HG02571 (cell line): ENCODE measurements around the gene DPH1.
"Not testable (repeated sequence)": the region's sequence is repeated elsewhere in the genome, so short reads cannot be mapped to it uniquely, and the experiment has no call there.

Experiments
- ATAC-seq: cut with Tn5 transposase; IDR thresholded peaks from one replicate; pipeline ENCODE4 v1.9.1; 2021; ENCODE audit warnings: mild to moderate bottlenecking, moderate library complexity; ENCODE audit not compliant: unreplicated experiment

The DPH1 gene

DNA sequence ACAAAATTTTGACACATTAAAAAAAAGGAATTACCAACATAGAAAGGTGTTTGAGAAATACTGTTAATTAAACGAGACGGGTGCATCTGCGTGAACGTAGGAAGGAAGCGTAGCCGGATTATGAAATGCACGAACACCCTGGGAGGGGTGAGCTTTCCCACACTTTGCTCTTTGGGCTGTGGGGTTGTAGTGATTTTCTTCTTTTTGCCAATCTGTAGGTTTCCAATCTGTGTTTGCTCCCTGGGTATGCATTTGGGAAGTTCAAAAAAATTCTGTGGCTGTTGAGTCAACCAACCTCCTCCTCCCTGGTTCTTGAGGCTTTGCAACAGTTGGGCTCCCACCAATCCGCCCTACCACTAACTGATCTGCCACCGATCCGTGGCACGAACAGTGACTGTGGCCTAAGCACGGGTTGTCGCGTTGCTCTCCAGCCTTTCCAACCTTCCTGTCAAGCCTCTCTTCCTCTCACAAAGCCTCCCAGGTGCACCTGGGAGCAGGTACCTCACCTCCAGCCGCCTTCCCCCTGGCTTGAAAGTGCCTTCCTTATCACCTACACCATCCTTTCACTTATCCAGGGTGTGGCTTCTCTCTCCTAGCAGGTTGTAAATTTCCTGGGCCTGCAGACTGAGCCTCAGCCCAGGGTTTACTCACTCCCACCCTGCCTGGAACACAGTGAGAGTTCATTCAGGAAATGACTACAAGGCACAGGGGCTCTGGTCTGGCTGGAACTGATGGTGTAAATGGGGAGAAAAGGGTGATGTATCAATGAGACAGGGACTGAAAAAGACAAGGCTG, 21.4 kb upstream of the DPH1 start:
- ATAC-seq, result no peak

DNA sequence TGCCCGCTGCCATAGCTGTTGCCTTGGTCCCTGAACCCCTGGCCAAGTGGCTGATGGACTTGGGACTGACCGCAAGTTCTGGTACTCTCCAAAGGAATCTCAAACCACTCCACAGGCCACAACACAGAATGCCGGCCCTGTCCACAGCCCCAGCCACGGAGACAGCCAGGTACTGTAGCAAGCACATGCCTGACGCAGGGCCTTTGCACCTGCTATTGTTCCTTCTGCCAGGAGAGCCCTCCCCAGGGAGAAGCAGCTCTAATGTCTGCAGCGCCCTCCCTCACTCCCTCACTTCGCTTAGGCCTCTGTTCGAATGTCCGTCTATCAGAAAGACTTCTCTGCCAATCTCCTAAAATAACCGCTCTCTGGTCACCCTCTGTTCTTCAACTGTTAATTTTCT, 20.2 kb upstream of the DPH1 start:
- no peak for ATAC-seq

DNA sequence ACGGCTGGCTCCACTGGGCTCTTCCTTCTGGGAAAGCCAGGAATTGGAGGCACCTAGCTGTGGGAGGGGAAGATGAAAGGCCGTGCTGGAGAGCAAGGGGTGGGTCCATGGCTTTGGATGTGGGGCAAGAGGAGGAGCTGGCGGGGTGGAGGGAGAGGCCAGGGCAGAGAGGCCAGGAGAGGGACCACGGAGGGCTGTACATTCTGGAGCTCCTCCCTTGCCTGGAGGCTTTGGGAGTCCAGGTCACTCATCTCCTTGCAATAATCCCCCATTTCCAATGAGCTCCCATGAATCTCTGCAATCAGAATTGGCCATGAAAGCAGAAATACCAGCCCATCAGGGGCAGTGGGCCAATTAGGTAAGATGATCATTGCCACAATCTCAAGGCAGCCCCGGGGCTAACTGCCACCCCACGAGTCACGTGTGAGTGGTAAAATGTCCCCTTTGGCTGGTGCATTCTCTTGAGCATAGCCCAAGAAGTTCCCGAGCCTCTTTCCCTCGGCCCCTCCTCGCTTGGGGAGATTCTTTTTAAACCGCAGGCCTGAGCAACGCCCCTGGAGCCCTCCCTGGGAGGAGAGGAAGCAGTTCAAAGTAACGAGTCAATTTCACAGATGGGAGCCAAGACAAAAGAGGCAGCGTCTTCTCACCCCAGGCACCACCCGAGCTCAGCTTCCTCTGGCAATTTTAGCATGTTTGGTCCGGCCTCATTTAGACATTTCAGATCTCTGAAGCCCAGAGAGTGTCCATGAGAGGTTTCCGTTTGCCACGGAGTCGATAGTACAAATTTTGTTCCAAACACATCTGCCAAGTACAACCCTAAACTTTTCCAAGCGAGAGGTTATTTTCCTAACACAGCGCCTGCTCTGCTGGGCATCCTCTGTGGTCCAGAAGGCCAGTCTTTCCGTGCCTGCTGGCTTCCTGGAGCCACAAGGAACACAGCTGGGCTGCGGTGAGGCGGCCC, 18.3 kb upstream of the DPH1 start:
- no peak for ATAC-seq

DNA sequence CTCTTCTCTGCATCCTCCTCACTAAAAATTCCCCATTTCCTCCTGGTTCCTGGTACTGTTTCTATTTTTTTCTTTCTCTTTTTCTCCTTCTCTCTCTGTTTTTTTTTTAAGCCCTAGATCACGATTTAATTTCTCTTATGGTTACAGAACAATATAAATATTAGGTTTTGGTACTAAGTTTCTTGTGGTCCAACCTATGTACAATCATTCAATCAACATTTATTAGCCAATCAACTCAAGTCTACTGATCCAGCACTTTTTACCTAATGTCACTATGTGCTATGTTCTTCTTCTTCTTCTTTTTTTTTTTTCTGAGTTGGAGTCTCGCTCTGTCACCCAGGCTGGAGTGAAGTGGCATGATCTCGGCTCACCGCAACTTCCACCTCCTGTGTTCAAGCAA, 17.5 kb upstream of the DPH1 start:
- no peak for ATAC-seq

DNA sequence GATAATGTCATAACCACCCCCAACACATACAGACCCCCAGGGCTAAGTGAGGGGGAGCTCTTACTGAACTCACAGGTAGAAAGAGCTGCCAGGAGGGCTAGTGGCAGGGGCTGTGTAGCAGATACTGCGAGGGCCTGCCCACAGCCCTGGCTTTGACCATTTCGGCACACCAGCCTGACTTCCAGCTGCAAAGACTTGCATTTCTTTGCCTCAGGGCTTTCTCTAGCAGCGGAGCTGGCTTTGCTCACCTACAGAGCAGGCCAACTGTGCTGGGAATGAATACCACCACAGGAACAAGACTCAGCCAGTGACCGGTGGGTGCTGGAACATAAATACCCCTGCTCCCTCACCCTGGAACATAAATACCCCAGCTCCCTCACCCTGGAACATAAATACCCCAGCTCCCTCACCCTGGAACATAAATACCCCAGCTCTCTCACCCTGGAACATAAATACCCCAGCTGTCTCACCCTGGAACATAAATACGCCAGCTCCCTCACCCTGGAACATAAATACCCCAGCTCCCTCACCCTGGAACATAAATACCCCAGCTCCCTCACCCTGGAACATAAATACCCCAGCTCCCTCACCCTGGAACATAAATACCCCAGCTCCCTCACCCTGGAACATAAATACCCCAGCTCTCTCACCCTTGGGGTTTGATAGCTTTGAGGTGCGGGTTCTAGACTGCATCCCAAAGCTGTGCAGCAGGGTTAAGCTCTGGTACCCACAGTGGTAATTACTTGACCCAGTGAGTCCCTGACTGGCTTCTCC, 16.5 kb upstream of the DPH1 start:
- ATAC-seq, result not testable (repeated sequence)

DNA sequence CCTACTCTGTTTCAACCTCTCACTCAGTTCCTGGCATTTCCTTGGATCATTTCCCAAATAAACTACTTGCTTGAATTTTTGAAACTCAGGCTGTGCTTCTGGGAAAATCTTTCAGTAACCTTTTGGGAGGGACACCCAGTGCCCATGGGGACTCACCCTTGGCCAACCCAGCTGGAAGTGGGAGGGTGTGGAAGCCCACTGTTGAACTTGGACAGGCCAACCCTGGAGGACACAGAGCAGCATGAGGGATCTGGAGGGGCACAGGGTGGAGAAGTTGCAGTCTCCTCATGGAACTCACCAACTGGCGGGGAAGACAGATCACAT, 16.0 kb upstream of the DPH1 start:
- ATAC-seq, result no peak

DNA sequence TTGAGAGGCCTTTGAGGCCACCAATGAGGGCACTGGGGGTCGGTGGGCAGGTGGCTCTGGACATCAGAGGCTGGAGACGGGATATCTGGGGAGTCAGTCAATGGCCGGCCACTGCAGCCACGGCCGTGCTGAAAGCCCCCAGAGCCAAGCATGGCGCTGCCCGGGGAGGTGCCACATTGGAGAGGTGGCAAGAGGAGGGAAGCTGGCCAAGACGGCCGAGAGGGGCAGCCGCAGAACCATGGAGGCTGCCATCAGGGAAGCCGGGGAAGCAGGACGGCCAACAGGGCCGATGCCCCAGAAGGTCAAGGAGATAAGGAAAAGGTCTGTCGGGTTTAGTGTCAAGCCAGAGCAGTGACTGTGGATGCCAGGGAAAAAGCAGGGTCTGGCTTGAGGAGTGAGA, 14.6 kb upstream of the DPH1 start:
- no peak for ATAC-seq

DNA sequence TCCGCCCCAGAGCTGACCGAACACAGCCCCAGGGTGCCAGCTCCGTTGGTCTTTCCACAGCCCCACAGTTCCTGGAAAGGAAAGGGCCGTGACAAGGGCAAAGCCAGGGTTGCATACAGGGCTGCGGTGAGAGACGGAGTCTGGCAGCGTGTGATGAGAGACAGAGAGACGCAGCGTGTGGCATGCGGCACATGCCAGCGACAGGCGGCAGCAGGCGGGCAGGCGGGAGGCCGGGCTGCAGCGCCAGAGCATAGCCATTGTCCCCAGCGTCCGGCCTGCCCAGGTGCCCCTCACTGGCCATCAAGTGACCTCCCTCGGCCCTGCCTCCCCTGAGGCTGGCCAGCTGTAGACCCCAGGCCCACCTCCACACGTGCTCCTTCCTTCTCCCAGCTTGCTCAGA, 13.5 kb upstream of the DPH1 start:
- no peak for ATAC-seq

DNA sequence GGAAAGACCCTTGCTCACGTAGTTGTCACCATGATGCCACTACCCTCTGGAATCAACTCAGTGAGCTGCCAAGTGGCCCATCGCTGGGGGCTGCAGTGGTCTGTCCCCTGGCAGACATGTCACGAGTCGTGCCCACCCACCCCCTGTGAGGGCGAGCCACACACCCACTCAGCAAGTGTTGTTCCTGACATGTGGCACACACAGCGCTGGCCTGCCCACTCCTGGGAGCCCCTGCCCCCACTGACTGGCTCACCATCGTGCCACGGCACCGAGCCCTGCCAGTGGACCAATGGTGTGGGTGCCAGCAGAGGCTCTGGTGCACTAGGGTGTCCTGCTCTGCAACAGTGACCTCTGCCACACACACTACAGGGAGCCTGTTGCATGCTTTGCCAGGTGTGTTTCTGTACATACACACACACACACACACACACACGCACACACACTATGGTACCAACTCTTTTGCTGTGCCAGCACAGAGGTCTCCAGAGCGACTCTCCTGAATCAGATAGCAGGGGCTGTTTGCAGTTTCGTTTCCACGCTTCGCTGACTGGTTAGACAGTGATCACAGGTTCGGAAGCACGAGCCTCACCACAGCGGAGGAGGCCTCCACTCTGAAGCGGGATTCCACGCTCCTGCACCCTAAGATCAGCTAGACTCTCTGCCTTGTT, 12.5 kb upstream of the DPH1 start:
- ATAC-seq, result no peak

DNA sequence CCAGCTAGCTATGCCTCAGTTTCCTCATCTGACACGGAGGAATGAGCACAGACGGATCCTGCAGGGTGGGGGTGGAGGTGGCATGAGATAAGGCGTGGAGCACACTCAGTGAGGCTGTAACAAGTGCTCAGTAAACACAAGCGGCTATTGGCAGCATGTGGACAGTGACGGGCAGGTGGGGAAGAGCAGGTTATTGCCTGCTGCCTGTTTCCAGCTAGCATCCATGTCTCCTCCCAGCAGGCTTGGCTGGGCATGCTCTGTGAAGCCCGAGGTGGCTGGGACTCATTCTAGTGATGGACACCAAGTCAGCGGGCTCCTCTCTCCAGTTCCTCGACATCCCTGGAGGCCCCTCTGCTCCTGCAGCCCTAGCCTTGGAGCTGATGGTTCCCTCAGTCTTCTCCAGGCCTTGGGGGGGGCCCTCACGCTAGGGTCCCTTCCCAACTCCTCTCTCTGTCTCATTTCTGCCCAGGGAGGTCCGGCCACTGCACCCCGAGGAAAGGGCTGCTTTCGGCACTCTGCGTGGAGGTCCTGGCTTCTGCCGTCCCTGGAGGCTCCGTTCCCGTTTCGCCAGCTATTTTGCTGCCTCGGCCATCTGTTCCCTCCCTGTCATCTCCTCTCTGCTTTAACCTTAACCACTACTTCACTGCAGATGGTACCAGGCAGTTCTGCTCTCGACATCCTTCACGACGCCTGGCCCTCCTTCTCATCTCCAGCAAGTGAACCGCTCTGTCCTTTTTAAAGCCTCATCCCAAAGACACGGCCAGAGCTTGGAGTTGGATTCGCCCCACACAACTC, 11.0 kb upstream of the DPH1 start:
- no peak for ATAC-seq

DNA sequence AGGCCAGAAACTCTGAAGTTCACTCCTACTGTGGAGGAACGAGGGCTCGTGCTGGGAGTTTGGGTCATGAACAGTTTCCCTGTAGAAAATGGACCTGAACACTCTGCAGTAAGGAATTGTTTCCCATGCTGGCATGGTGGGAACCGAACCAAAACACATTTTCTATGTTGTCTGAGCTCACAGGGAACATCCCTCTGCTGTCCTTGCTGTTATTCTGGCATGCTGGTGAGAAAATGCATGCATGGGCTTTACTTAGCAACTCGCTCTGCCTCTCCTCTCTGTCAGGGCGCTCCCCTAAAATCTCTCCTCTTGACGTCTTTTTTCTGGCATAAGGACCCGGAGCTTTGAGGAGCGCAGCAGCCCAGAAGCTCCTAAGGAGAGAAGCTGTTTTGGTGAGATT, 10.2 kb upstream of the DPH1 start:
- ATAC-seq, result no peak

DNA sequence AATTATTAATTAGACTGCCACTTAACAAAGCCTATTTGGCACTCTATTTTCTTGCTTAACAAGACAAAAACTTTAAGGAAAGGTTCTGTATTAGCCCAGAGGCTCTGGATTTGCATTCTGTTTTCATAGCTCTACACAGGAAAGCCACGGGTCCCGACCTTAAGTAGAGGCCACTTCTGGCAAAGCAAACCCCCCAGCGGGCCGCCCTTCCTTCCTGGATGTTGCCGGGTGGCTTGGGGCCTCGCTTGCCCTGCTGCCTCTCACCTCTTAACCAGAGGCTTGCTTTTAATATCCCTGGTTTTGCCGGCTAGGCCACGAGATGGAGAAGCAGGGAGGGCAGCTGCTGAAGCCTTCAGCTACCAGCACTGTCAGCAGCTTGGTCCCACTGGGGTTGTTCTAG, 9.2 kb upstream of the DPH1 start:
- no peak for ATAC-seq

DNA sequence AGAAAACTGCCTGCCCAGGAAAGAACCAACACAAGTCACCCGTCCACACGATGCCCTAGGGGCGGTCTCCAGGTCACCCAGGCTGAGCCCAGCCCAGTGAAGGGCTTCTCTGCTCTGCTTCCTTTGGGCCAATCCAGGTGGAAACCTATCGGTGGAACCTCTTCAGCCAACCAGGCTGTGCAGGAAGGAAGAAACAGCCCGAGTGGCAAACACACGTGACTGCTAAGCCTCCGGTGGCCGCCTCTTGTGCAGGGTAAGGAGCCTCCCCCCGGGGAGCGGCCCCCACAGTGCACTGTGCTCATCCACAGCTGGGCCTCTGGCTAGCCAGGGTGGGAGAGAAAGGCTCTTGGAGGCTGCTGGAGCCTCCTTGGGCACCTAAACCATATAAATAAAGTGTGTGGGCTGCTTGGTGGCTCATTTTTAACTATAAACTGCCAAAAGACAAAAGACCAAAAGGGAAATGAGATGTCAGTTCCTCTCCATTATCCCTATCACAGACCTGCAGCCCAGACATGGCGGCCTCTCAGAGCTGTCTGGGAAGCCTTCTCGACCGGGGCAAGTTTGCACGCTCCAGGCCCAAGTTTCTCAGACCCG, 7.2 kb upstream of the DPH1 start:
- no peak for ATAC-seq

DNA sequence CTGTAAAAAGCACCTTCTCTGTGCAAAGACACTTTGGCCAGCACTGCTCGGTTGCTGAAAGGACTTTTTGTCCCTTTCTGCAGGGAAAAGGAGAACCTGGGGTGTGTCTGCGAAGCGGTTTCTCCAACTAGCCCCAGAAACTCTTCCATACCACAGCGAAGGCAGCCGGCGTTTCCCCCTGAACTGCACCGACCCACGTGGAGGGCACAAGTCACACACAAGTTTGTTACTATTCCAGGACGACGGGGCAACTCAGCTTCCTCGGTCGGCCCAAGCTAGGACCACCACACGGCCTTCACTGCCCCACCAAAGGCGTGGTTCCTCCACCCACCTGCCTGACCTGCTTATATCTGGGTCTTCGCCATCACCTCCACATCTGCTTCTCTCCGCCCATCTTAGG, 6.7 kb upstream of the DPH1 start:
- ATAC-seq, result no peak

DNA sequence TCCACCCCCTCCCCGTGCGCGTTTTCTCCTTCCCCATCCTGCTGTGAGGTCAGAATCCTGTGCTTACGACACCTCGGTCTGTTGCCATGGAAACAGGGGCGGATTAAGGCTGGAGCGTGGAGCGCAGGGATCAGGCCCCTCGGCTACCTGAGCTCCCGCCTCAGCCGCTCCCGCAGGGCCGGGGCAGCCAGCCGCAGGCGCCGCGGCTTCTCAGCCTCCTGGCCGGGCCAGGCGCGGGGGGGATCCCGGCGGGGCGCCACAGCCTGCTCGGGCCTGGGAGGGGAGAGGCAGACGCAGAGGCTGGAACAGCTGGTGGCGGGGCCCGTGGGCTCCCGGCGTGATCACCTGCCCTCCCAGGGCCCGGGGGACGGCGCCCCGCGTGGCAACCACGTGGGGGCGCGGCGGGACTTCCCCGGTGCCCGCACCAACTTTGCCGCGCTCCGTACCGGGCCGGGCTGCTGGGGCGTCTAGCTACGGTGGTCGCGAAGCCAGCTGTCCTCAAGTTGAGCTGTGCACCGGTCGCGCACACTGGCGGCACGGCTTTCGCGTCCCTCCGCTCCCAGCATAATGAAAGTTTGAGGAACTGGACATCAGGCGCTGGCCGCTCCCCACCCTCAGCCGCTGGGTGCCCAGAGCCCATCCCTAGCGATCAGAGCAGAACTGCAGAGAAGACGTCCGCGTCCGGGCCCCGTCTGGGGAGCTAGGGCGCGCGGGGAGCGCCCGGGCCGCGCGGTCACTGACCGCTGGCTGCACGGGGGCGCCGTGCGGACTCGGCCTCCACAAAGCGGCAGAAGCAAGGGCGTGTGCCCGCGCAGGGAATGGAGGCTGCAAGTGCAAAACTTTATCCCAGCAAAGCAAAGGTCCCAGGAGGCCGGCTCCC, 6.0 kb upstream of the DPH1 start:
- ATAC-seq, result no peak

DNA sequence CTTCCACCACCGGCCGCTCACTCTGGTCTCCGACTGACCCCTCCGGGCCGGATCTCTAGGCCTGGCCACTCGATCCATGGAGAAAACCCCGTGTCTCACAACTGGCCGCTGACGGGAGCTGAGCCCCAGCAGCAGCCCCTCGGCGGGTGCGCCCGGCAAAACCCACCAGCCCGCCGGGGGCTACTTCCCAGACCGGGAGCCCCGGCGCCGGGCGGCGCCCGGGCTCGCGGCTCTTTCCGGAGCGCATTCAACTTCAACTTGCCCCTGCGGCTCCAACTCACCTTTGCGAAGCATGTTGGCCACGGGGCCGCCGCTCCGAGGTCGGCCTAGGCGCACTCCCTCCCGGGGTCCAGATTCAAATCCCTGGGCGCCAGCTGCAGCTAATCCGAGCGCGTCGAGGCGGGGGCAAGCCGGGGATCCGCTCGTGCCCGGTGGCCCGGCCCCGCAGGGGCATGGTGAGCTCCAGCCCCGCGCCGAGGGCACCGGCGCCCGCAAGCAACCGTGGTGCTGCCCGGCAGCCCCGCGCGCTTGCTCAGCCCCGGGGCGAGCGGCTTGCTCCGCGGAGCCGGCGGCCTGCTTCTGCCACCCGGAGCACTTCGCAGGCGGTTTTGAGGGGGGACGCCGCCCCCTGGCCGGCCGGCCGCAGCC, 5.3 kb upstream of the DPH1 start:
- ATAC-seq, result no peak

DNA sequence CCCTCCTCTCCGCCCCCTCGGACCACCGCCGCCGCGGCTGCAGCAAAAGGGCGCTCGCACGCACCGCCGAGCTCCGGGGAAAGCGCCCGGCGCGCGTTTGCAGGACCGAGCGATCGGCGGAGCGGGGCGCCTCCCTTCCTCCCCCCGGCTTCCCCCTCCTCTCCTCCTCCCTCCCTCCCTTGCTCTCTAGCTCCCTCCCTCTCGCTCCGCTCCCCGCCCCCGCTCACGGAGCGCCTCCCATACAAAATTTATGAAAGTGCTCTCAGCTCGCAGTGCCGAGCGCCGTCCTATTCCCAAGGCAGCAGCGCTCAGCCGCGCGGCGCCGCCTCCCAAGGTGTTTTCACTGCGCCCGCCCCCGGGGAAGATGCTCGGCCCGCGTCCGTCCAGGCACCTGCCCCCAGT, 4.7 kb upstream of the DPH1 start, which contains the start of gene RTN4RL1:
Gene RTN4RL1, minus strand, starts transcription at position 115 of the 402 bp plus-strand sequence. CDS start 469 bp downstream, outside the sequence.
- ATAC-seq, result no peak

DNA sequence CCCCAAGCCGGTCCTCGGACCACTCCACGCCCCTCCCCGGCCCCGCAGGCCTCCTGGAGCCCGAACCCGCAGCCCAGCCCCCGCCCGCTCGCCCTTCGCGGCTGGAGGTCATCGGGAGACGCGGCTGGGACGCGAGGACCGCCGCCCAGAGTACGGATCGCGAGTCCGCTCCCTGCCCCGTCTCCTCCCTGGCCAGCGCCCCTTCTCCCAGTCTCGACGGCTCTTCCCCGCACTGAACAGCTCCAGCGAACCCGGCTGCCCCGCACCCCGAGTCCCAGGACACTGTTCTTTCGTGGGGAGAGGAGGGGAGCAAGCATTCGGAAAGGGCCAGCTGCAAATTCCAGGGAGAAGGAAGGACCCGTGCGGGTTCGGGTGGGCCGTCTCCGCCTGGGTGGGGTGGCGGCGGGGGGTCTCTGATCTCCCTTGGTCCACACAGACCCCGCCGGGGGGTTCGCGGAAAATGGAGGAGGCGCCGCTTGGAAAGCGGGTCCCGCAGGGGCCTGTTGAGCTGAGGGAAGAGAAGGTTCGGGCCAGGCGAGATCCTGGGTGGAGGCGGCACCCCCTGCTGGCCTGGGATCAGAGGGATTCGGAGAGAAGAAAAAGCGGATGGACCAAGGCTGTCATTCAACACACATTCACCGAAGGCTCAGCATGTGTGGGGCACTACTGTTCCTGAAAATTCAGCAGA, 4.2 kb upstream of the DPH1 start:
- ATAC-seq, result no peak
